HepG2 (cell line): ENCODE measurements around the gene FUOM. TPM values are rescaled to one million over a fixed set of nuclear protein-coding genes. Genes with fewer than 3 reads are reported as not detected.

Source experiments
- ATAC-seq: fragments of 200-7000 bp; cut with Tn5 transposase; 3 replicates; pipeline ENCODE4 v1.9.1; 2020; ENCODE audit warnings: mild to moderate bottlenecking, moderate library complexity
- BruUV-seq: library from RNA; stranded (reverse); fragments of 400-500 nt; replicated peaks from 2 replicates; lab custom pipeline; 2021; lab: Mats Ljungman, UMichigan
- CTCF ChIA-PET: fragments of 300-600 bp; formaldehyde crosslinking; extraction: SDS; loops from one replicate; lab custom pipeline; 2021; ENCODE audit warnings: low total read pairs, inconsistent platforms, low intra/inter-chr PET ratio; lab: Yijun Ruan, JAX
- POLR2A ChIA-PET: fragments of 350-600 bp; sonication (Branson Sonifier 250); formaldehyde crosslinking; loops from one replicate; lab custom pipeline; 2020; ENCODE audit warnings: antibody characterized with exemption, inconsistent platforms; lab: Yijun Ruan, JAX
- DNase-seq: peaks from one replicate; pipeline ENCODE4 v3.0.0-alpha.2; 2015; ENCODE audit warnings: low spot score
- FAIRE-seq: peaks from 3 replicates; lab custom pipeline; 2011; peaks lifted over from hg19 to GRCh38; lab: Jason Lieb, UNC
- H2AFZ ChIP-seq: one replicate; pipeline ENCODE4 v1.6.1; 2011; ENCODE audit warnings: low read length, inconsistent platforms
- H3K27ac ChIP-seq: fragments of 300-600 bp; 3 replicates; pipeline ENCODE4 v1.8.0; 2011; ENCODE audit warnings: mixed run types, mild to moderate bottlenecking, mixed read lengths, low read length, inconsistent platforms; ENCODE audit not compliant: insufficient read depth; ENCODE audit errors: extremely low read length
- H3K27me3 ChIP-seq, 2 experiments: fragments of 200-600 bp in 1 of 2; 2 replicates in 1 of 2; 3 replicates in 1 of 2; pipeline versions ENCODE4 v1.6.0 to v1.8.0; 2011; ENCODE audit warnings: low read length in 2 of 2, mild to moderate bottlenecking in 2 of 2, moderate library complexity in 2 of 2, inconsistent platforms in 1 of 2; ENCODE audit not compliant: insufficient read depth in 2 of 2, control insufficient read depth in 1 of 2
- H3K36me3 ChIP-seq, 2 experiments: fragments of 200-600 bp in 1 of 2; replicated peaks in 1 of 2; 2 replicates in 1 of 2; 3 replicates in 1 of 2; pipeline versions ENCODE4 v1.5.1 to v1.8.0; 2011; ENCODE audit warnings: low read length in 2 of 2, inconsistent platforms in 1 of 2; ENCODE audit not compliant: insufficient read depth in 2 of 2, control insufficient read depth in 1 of 2
- H3K4me1 ChIP-seq: 2 replicates; pipeline ENCODE4 v1.5.1; 2012; ENCODE audit warnings: low read length, inconsistent platforms; ENCODE audit not compliant: insufficient read depth
- H3K4me2 ChIP-seq: 2 replicates; pipeline ENCODE4 v1.6.0; 2011; ENCODE audit warnings: low read depth, low read length, inconsistent platforms
- H3K4me3 ChIP-seq, 3 experiments: fragments of 200-600 bp in 1 of 3; sonication (generic), shearing (Covaris generic) in 1 of 3; replicated peaks in 1 of 3; 2 replicates each; pipeline ENCODE4 v1.5.1; 2011 to 2016; ENCODE audit warnings: low read length in 3 of 3, inconsistent platforms in 2 of 3, low read depth in 2 of 3, mild to moderate bottlenecking in 2 of 3, control low read depth in 1 of 3, mixed read lengths in 1 of 3; ENCODE audit not compliant: insufficient read depth in 1 of 3
- H3K79me2 ChIP-seq: one replicate; pipeline ENCODE4 v1.6.1; 2011; ENCODE audit warnings: low read length, inconsistent platforms; ENCODE audit not compliant: insufficient read depth
- H3K9ac ChIP-seq: 2 replicates; pipeline ENCODE4 v1.6.0; 2011; ENCODE audit warnings: mild to moderate bottlenecking, low read depth, low read length, inconsistent platforms; ENCODE audit not compliant: insufficient read depth
- H3K9me3 ChIP-seq: 2 replicates; pipeline ENCODE4 v1.5.1; 2012; ENCODE audit warnings: mild to moderate bottlenecking, low read length
- H4K20me1 ChIP-seq: 2 replicates; pipeline ENCODE4 v1.6.0; 2011; ENCODE audit warnings: inconsistent platforms, mild to moderate bottlenecking, low read length, moderate library complexity; ENCODE audit not compliant: insufficient read depth
- AGO2 ChIP-seq: fragments of 200-400 bp; formaldehyde crosslinking; optimal IDR thresholded peaks from 2 replicates; pipeline ENCODE3; 2017; ENCODE audit warnings: mild to moderate bottlenecking, low read depth, low read length, moderate library complexity
- GABPB1 ChIP-seq: IDR thresholded peaks from 2 replicates; pipeline ENCODE4 v1.6.1; 2016; ENCODE audit warnings: mild to moderate bottlenecking, missing genetic modification reagents, moderate library complexity, missing compliant biosample characterization
- HES4 ChIP-seq: sonication (generic); formaldehyde crosslinking; IDR thresholded peaks from 2 replicates; pipeline ENCODE4 v1.9.0; 2021; ENCODE audit warnings: mild to moderate bottlenecking, missing genetic modification reagents, borderline replicate concordance
- NFE2L2 ChIP-seq: fragments of 150-350 bp; IDR thresholded peaks from 2 replicates; pipeline ENCODE4 v1.6.1; 2014; ENCODE audit warnings: low read length
- PBX3 ChIP-seq: sonication (generic); formaldehyde crosslinking; IDR thresholded peaks from 2 replicates; pipeline ENCODE4 v1.8.1; 2023; ENCODE audit warnings: missing genetic modification reagents, inconsistent platforms, borderline replicate concordance
- RBFOX2 ChIP-seq: fragments of 200-400 bp; formaldehyde crosslinking; IDR thresholded peaks from 2 replicates; pipeline ENCODE4 v1.6.1; 2017; ENCODE audit warnings: low read depth, mild to moderate bottlenecking, low read length
- SIX1 ChIP-seq: sonication (generic); formaldehyde crosslinking; IDR thresholded peaks from 2 replicates; pipeline ENCODE4 v1.4.0; 2020; ENCODE audit warnings: missing genetic modification reagents, borderline replicate concordance
- TP53 ChIP-seq: sonication (generic); formaldehyde crosslinking; conservative IDR thresholded peaks from 2 replicates; pipeline ENCODE4 v1.4.0; 2020; ENCODE audit warnings: missing genetic modification reagents
- XBP1 ChIP-seq: sonication (generic); formaldehyde crosslinking; IDR thresholded peaks from 2 replicates; pipeline ENCODE4 v1.5.0; 2020; ENCODE audit warnings: missing genetic modification reagents
- ZC3H13 ChIP-seq: sonication (generic); formaldehyde crosslinking; IDR thresholded peaks from 2 replicates; pipeline ENCODE4 v1.8.1; 2023; ENCODE audit warnings: mild to moderate bottlenecking, missing genetic modification reagents, moderate library complexity
- ZNF496 ChIP-seq: sonication (generic); formaldehyde crosslinking; IDR thresholded peaks from 2 replicates; pipeline ENCODE4 v1.8.1; 2023; ENCODE audit warnings: mild to moderate bottlenecking, moderate library complexity, missing genetic modification reagents; ENCODE audit not compliant: insufficient replicate concordance
- ZNF546 ChIP-seq: sonication (generic); formaldehyde crosslinking; conservative IDR thresholded peaks from 2 replicates; pipeline ENCODE4 v1.8.1; 2023; ENCODE audit warnings: mild to moderate bottlenecking, missing genetic modification reagents
- WGBS: methylation state at CpG from one replicate; pipeline ENCODE4 v1.1.6; 2017; ENCODE audit warnings: low lambda C conversion rate; 5-methylcytosine and 5-hydroxymethylcytosine counted together
- in situ Hi-C: cut with HindIII; loops from 2 replicates; pipeline ENCODE4 v1.10.0; 2017; ENCODE audit warnings: low pct_unique_long_range_greater_than_20kb; ENCODE audit not compliant: extremely low pct_ligation_motif_present
- intact Hi-C: fragments of 100-400 bp; cut with micrococcal nuclease; formaldehyde crosslinking; loops from one replicate; pipeline ENCODE4 v1.10.0; 2022; ENCODE audit not compliant: unreplicated experiment
- polyA plus RNA-seq, 8 experiments: library from polyadenylated mRNA; depleted of rRNA in 3 of 8; stranded (reverse) in 7 of 8; unstranded in 1 of 8; fragments of >200 nt; fragmentation: Illumina TruSeq in 4 of 8; extraction: Trizol in 4 of 8; gene quantifications; 2 replicates each; pipeline versions ENCODE4 v1.2.1 to v1.2.3, GENCODE V29; 2011 to 2016; ENCODE audit warnings: low read depth in 4 of 8, missing spikeins in 1 of 8, mixed read lengths in 1 of 8; ENCODE audit not compliant: insufficient read depth in 1 of 8
- total RNA-seq, 5 experiments: library from RNA; depleted of rRNA; stranded (reverse); fragments of >200 nt; fragmentation: Illumina TruSeq; extraction: Trizol; gene quantifications; 2 replicates each; pipeline ENCODE4 v1.2.3, GENCODE V29; 2016; ENCODE audit warnings: low read depth in 1 of 5

Gene FUOM
- total and polyA plus RNA-seq, 2 of the 13 experiments (the other 11 are each of a cell fraction or from before 2014, with no cell fraction given), result 27.5 to 60.4 TPM

GRCh38 chr10:133365461-133366129 lies 7.8 kb upstream of the FUOM start:
- no peak overlapping the region for H2AFZ ChIP-seq
- POLR2A ChIA-PET, result no interaction called here
- no peak for ATAC-seq
- no peak overlapping the region for H3K27ac ChIP-seq
- no peaks in the 10 kb centered on the region for H3K79me2 ChIP-seq
- TF ChIP-seq AGO2, result peak; percentile 19
- TF ChIP-seq NFE2L2, result no peak
- TF ChIP-seq, all 625 proteins: peak for 1
- H3K36me3 ChIP-seq, result peaks cover 38 to 72% of the 10 kb centered on the region in 2 experiments
- no TSS peak for BruUV-seq
- FAIRE-seq, result no peak
- peaks cover 5% of the 10 kb centered on the region for H3K4me1 ChIP-seq
- intact Hi-C loops, result no loop called here
- no peak overlapping the region for H3K4me2 ChIP-seq
- H4K20me1 ChIP-seq, result no peaks in the 10 kb centered on the region
- 94% methylated on average over 8 of the region's 13 CpGs for WGBS
- no peak overlapping the region for H3K4me3 ChIP-seq
- DNase-seq, result no peak
- H3K9me3 ChIP-seq, result no peaks in the 10 kb centered on the region
- no peak overlapping the region for H3K9ac ChIP-seq
- H3K27me3 ChIP-seq, result no peaks in the 10 kb centered on the region
- CTCF ChIA-PET, result no interaction called here
- in situ Hi-C loops, result no loop called here

GRCh38 chr10:133364645-133365431 lies 7.0 kb upstream of the FUOM start:
- ChIA-PET CTCF (no interaction called here), POLR2A (interaction anchor here (1.2 kb wide), 1 partner anchor 8 kb away, joined by 3 read pairs; no protein-coding TSS in a partner anchor)
- H2AFZ ChIP-seq, result no peak overlapping the region
- in situ Hi-C loops (no loop called here), intact Hi-C loops (no loop called here)
- H3K4me2 ChIP-seq, result no peak overlapping the region
- no peaks in the 10 kb centered on the region for H3K27me3 ChIP-seq
- H3K79me2 ChIP-seq, result no peaks in the 10 kb centered on the region
- TF ChIP-seq HES4 (CRISPR knock-in tag), result no peak
- peak; percentile 74 for TF ChIP-seq AGO2
- TF ChIP-seq RBFOX2, result peak; percentile 67; the same call in 1 of the 2 replicates
- no peak for TF ChIP-seq ZC3H13 (CRISPR knock-in tag)
- no peak for TF ChIP-seq PBX3 (CRISPR knock-in tag)
- TF ChIP-seq ZNF496, result no peak
- no peak for TF ChIP-seq XBP1 (CRISPR knock-in tag)
- no peak for TF ChIP-seq TP53 (CRISPR knock-in tag)
- TF ChIP-seq SIX1 (CRISPR knock-in tag), result no peak
- no peak for TF ChIP-seq GABPB1 (CRISPR knock-in tag)
- TF ChIP-seq ZNF546 (CRISPR knock-in tag), result no peak
- peaks cover 33 to 64% of the 10 kb centered on the region in 2 experiments for H3K36me3 ChIP-seq
- H3K4me3 ChIP-seq, result no peak overlapping the region
- H3K4me1 ChIP-seq, result peaks cover 12% of the 10 kb centered on the region
- DNase-seq (no peak), FAIRE-seq (no peak), ATAC-seq (no peak)
- BruUV-seq, result no TSS peak
- H3K9ac ChIP-seq, result no peak overlapping the region
- H4K20me1 ChIP-seq, result no peaks in the 10 kb centered on the region
- no peaks in the 10 kb centered on the region for H3K9me3 ChIP-seq
- WGBS, result 96% methylated on average over 29 of the region's 29 CpGs
- H3K27ac ChIP-seq, result no peak overlapping the region
